Measurements from ENCODE around the gene AUTS2.

AUTS2 gene

GRCh38 chr7:70693321-70693685 lies 1095.0 kb downstream of the AUTS2 start:
- peak in 1 of 2 experiments; percentile 47 for DNase-seq

DNA sequence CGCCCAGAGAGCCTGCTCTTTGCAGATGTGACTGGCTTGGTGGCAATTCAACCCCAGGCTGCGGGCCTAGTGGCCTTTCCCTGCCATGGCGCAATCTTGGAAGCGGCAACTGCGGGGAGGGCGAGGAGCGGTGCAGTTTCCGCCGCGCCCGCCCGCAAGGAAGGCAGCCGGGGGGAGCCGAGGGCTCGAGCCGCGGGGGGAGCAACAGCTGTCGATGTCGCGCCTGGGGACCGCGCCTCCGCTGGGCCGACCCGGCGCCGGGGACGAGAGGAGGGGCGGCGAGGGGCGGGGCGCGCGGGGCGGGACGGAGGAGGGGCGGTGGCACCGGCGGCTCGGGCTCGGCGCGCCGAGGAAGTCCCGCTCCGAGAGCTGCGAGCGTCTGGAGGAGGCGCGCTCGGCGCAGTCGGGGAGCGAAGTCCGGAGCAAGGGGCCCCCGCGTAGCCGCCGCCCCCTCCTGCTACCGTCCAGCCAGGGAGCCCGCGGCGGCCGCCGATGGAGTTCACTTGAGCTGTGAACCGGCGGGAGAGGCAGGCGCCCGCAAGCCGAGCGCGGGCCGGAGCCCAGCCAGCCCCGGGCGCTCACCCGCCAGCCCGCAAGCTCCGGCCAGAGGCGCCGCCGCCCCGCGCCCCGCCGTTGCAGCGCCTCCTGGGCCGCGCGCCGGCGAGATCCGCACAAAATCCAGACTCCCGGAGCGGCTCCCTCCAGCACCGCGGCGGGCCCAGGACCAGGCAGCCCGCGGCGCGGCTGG lies 1095.6 kb downstream of the AUTS2 start:
- DNase-seq: peak; percentile 60 to 89

- peak in 1 of 2 experiments; percentile 76 for DNase-seq
Observed at GRCh38 chr7:70694434-70694970, 1096.2 kb downstream of the AUTS2 start.

- DNase-seq: peak in 1 of 2 experiments; percentile 67
Observed at GRCh38 chr7:70694971-70695794, 1096.9 kb downstream of the AUTS2 start.

- peak in 1 of 2 experiments; percentile 23 for DNase-seq
Observed at GRCh38 chr7:70695795-70696083, 1097.5 kb downstream of the AUTS2 start.

- DNase-seq: peak; percentile 34 to 57
Observed at GRCh38 chr7:70696201-70696754, 1098.0 kb downstream of the AUTS2 start.

DNA sequence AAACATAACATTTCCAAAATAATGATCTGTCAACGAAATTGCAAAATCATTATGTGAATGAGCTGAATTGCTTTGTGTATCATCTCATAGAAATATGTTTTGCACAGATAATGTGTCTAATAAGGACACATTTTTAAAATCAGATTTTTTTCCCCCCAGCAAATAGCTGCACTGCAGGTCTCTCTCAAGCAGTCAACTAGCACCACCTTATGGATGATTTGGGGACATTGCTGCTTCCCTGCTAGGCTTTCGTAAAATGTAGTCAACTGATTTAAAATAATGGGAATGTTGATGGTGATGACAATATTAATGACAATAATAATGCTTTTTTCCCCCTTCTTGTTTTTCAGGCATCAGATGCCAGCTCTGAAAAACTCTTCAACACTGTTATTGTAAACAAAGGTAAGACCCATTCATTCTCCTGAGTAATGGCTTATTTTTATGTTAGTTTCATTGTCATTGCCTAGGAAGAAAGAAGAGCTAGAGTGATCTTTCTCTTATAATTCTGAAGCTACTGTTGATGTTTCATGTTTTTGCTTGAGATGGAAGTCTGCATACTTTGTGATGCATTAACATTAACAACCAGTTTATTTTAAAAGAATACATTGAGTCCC lies 1100.1 kb downstream of the AUTS2 start:
- peak; percentile 52 to 77 for DNase-seq

DNA sequence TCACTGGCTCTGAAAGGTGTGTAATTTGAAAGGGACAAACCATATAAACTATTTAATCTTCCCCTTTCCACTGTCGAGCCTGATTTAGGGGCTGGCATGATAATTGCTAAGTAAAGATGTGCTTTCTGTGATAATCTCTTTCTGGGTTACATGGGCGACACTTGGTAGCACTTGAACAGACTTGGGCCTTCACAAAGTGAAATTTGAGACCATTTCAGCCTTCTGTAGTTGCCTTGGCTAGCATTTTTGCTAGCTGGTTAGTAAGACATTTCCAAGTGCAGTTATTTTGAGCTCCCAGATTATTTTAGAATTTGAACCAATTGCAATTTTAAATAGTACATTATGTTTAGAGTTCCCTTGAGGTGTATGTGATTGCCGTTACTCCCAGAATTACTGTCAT lies 1101.0 kb downstream of the AUTS2 start:
- DNase-seq: no peak

- peak; percentile 73 to 81 for DNase-seq
Observed at GRCh38 chr7:70700055-70700940, 1102.0 kb downstream of the AUTS2 start.

DNA sequence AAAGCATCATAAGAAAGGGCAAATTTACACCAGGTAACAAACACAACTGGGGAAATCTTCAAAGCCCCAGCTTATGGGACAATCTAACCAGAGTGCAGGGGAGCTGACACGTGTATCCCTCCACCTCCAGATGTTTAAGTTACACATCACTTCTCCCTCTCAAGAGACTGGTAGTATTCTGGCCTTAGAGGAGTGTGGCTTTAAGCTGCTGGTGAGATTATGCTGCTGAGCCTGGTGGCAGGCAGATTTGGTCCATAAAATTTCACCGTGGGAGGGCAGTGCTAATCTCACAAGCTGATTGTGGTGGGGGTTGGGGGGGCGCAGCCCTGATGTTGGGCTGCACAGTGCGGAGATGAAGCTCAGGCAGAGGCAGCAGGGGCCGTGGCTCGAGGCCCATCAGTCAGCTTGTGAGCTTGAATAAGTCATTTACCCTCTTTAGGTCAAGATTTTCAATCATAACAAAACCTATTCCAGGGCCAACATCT lies 1102.7 kb downstream of the AUTS2 start:
- DNase-seq: no peak

DNA sequence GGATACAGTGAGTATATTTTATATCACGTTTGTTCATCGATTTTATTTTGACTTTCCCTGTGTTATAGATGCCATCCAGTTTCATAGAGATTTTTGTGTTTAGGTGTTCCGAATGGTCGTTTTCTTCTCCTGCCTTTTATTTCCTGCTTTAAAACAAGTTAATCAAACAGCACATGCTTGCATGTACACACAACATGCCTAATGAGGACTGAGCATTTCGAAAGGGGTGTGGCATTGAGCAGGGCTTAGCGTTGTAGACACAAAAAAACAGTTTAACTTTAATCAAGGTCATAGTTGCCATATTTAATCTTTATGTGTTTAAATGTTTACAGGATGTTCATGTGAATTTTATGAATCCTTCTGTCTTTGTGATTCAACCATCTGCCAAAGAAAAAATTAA lies 1103.2 kb downstream of the AUTS2 start:
- DNase-seq: no peak

DNA sequence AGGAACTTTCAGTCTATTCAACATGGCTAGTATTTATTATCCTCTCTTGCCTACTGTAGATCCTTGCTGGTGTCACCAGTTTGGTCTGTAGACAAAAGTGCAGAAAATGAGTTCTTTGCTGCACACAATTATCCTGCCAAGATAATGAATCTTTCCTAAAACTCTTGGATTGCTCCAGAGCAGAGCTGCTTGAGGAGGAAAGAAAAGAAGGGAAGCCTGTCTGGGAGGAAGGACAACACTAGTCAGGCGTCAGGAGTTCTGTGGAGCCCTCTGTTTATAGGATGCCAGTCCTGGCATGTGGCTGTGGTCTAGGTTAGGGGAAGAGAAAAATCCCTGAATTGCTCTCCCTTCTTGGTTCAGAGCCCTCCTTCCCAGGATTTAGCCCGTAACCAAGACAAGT lies 1103.7 kb downstream of the AUTS2 start:
- DNase-seq: no peak

- no peak for DNase-seq
Observed at GRCh38 chr7:70703785-70704184, 1105.5 kb downstream of the AUTS2 start.

DNA sequence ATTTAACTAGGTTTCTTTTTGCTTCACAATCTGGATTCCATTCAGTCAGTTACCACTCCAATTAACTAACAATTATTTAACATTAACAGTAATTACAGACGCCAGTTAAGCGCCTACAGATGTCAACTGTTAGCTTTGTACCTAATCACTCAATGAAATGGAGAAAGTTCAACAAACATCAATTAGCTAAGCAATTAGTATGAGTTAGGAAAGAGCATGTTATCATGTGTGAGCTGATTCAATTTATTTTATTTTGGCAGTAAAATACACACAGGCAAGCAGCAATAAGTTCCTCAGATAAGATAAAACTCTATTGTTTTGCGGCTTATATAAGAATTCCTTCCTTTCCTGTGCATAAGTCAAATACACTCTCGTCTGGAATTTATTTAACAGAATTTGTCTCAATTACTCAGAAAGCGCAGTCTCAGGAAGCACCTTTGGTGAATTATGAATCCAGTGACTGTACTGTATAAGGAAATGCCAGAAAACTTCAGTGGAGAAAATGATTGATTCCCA lies 1106.6 kb downstream of the AUTS2 start:
- no peak for DNase-seq

- DNase-seq: peak in 1 of 2 experiments; percentile 10
Observed at GRCh38 chr7:70706204-70706603, 1107.9 kb downstream of the AUTS2 start.

DNA sequence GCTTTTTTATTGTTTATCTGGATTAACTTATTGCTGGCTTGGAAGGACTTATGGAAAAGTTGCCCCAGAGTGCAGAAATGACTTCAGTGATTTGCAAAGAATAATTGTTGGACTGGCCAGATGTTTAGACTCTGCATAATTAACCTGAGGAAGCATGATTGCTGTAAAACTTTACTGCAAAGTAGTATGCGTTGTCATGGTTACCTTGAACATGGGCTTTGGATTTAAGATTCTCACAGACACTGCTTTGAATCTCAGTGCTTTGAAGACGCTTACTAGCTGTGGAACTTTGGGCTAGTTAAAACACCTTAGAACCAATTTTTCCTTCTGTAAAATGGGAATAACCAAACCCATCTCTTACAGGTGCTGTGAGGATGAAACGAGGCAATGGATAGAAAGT lies 1108.4 kb downstream of the AUTS2 start:
- DNase-seq: no peak

DNA sequence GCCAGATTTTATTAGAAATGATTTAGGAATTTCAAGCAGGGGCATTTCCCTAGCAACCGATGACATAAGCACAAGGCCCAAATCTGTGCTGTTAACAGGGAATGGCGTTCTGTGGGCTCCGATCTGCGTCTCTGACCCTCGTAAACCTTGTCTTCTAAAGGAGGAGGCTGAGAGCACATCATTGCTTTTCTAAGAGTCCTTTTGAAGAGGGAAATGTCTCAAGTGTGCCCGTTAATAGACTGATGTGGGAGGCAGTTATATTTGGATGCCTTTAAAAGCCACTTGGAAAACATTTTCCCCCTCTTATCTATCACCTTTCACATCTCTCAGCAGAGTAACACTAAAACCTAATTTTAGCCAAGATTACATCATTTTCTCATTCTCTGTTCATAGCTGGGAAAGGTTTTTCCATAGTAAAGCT lies 1109.6 kb downstream of the AUTS2 start:
- DNase-seq: no peak

- DNase-seq: peak in 1 of 2 experiments; percentile 39
Observed at GRCh38 chr7:70710011-70710480, 1111.8 kb downstream of the AUTS2 start.

- DNase-seq: no peak
Observed at GRCh38 chr7:70710651-70711050, 1112.4 kb downstream of the AUTS2 start.

DNA sequence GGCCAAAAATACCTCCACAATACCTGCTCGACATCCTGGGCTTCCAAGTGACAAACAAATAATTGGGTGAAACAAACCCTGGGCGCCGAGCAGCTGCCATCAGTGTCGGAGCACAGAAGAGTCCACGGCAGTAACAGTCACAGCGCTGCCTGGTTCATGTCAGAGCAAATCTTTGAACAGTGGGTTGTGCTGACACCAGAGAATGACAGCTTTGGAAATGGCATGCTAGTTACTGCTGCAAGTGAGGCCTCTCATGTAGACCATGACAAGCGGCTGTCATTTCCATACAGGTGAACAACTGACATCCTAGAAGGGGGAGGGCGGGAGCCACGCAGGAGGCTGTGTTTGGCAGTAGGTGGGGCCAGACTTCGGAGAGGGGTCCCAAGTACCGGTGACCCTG lies 1113.2 kb downstream of the AUTS2 start:
- DNase-seq: peak; percentile 88 to 90

DNA sequence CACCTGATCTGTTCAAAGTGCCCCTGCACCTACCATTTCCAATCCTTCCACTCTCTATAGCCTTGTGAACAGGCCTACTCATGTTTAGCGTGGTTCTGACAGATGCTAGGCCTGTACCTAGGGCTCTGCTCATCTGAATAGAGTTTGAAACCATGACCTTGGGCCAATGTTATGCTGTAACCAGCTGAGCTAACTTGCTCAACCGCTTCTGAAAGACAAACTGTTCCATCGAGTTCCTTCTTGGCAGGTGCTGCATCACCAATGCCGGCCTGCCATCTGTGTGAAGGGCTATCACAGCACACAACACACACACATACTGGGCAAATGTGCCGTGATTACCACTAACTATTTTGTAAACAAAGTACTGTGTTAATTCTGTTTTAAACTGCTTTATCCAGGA lies 1114.7 kb downstream of the AUTS2 start:
- DNase-seq: peak in 1 of 2 experiments; percentile 45

Measured in NCI-H526 (cell line).